ENCODE results near the gene TMEM170B.

Gene TMEM170B

GRCh38 chr6:11616200-11616611 lies 78.7 kb downstream of the TMEM170B start:
- no peak for TF ChIP-seq CTCF (conservative IDR thresholded peaks at IDR 0.05; ENCODE audit: low read length)
- peak; percentile 98 for DNase-seq (ENCODE audit: low read depth)
- no peak overlapping the region for H3K4me3 ChIP-seq (ENCODE audit: low read length)

GRCh38 chr6:11618533-11618932 lies 81.0 kb downstream of the TMEM170B start:
- no peak for DNase-seq (ENCODE audit: low read depth)
- no peak overlapping the region for H3K4me3 ChIP-seq (ENCODE audit: low read length)
- TF ChIP-seq CTCF (conservative IDR thresholded peaks at IDR 0.05; ENCODE audit: low read length), result peak; percentile 42

- H3K4me3 ChIP-seq (ENCODE audit: low read length), result no peak overlapping the region
- no peak for TF ChIP-seq CTCF (conservative IDR thresholded peaks at IDR 0.05; ENCODE audit: low read length)
- no peak for DNase-seq (ENCODE audit: low read depth)
These were observed 83.6 kb downstream of the TMEM170B start for GRCh38 chr6:11621119-11621518.

GRCh38 chr6:11622156-11622555 lies 84.6 kb downstream of the TMEM170B start:
- DNase-seq (ENCODE audit: low read depth), result peak; percentile 39
- no peak overlapping the region for H3K4me3 ChIP-seq (ENCODE audit: low read length)
- no peak for TF ChIP-seq CTCF (conservative IDR thresholded peaks at IDR 0.05; ENCODE audit: low read length)

GRCh38 chr6:11623272-11623671 lies 85.7 kb downstream of the TMEM170B start:
- DNase-seq (ENCODE audit: low read depth), result no peak

GRCh38 chr6:11625302-11625701 lies 87.8 kb downstream of the TMEM170B start:
- DNase-seq (ENCODE audit: low read depth), result peak; percentile 36
- TF ChIP-seq CTCF (conservative IDR thresholded peaks at IDR 0.05; ENCODE audit: low read length), result no peak
- no peak overlapping the region for H3K4me3 ChIP-seq (ENCODE audit: low read length)

More at GRCh38 chr6:11623272-11623671, 85.7 kb downstream of the TMEM170B start:
- TF ChIP-seq CTCF (conservative IDR thresholded peaks at IDR 0.05; ENCODE audit: low read length), result no peak
- no peak overlapping the region for H3K4me3 ChIP-seq (ENCODE audit: low read length)

GRCh38 chr6:11626356-11626755 lies 88.8 kb downstream of the TMEM170B start:
- no peak for DNase-seq (ENCODE audit: low read depth)
- H3K4me3 ChIP-seq (ENCODE audit: low read length), result no peak overlapping the region
- TF ChIP-seq CTCF (conservative IDR thresholded peaks at IDR 0.05; ENCODE audit: low read length), result no peak
